H9 (cell line): ENCODE measurements around the gene RGS9. TPM values are rescaled to one million over a fixed set of nuclear protein-coding genes. Genes with fewer than 3 reads are reported as not detected.

Source experiments
- DNase-seq: peaks from one replicate; pipeline ENCODE4 v3.0.0-alpha.2; 2017
- H2AFZ ChIP-seq: one replicate; pipeline ENCODE4 v1.6.1; 2013; ENCODE audit warnings: mild to moderate bottlenecking, low read length, control low read depth, moderate library complexity
- H2AK5ac ChIP-seq: 2 replicates; pipeline ENCODE4 v1.6.1; 2013; ENCODE audit warnings: low read length, control low read depth, mixed read lengths; ENCODE audit not compliant: insufficient read length
- H2BK120ac ChIP-seq: one replicate; pipeline ENCODE4 v1.6.1; 2013; ENCODE audit warnings: low read depth, mild to moderate bottlenecking, low read length, control low read depth, inconsistent platforms; ENCODE audit not compliant: poor library complexity, severe bottlenecking
- H2BK12ac ChIP-seq: 2 replicates; pipeline ENCODE4 v1.6.1; 2013; ENCODE audit warnings: low read length, control low read depth, mixed read lengths, low read depth; ENCODE audit not compliant: insufficient read length
- H2BK15ac ChIP-seq: 2 replicates; pipeline ENCODE4 v1.6.1; 2013; ENCODE audit warnings: low read depth, low read length, control low read depth
- H2BK20ac ChIP-seq: one replicate; pipeline ENCODE4 v1.6.1; 2013; ENCODE audit warnings: low read depth, mild to moderate bottlenecking, low read length, control low read depth, inconsistent platforms; ENCODE audit not compliant: poor library complexity, severe bottlenecking
- H2BK5ac ChIP-seq: 2 replicates; pipeline ENCODE4 v1.6.1; 2013; ENCODE audit warnings: low read length, control low read depth, mixed read lengths; ENCODE audit not compliant: insufficient read length
- H3K14ac ChIP-seq: 2 replicates; pipeline ENCODE4 v1.6.1; 2013; ENCODE audit warnings: low read length, control low read depth; ENCODE audit not compliant: insufficient read depth
- H3K18ac ChIP-seq: 2 replicates; pipeline ENCODE4 v1.6.1; 2013; ENCODE audit warnings: low read depth, mild to moderate bottlenecking, mixed read lengths, low read length, control low read depth; ENCODE audit not compliant: insufficient read length
- H3K23ac ChIP-seq: 2 replicates; pipeline ENCODE4 v1.6.1; 2013; ENCODE audit warnings: low read length, control low read depth, mixed read lengths, low read depth; ENCODE audit not compliant: insufficient read length
- H3K23me2 ChIP-seq: 2 replicates; pipeline ENCODE4 v1.6.1; 2013; ENCODE audit warnings: low read depth, mild to moderate bottlenecking, mixed read lengths, low read length, control low read depth; ENCODE audit not compliant: insufficient read length, poor library complexity, severe bottlenecking
- H3K27ac ChIP-seq: 2 replicates; pipeline ENCODE4 v1.5.1; 2013; ENCODE audit warnings: low read length, control low read depth, mixed read lengths, low read depth; ENCODE audit not compliant: insufficient read length
- H3K27me3 ChIP-seq: 2 replicates; pipeline ENCODE4 v1.6.1; 2013; ENCODE audit warnings: low read length, control low read depth, inconsistent platforms; ENCODE audit not compliant: insufficient read depth
- H3K4ac ChIP-seq: 2 replicates; pipeline ENCODE4 v1.6.1; 2013; ENCODE audit warnings: low read depth, mild to moderate bottlenecking, control low read depth, inconsistent platforms, low read length, moderate library complexity
- H3K4me1 ChIP-seq: 2 replicates; pipeline ENCODE4 v1.6.1; 2013; ENCODE audit warnings: low read length, control low read depth, inconsistent platforms; ENCODE audit not compliant: insufficient read depth
- H3K4me2 ChIP-seq: 2 replicates; pipeline ENCODE4 v1.6.1; 2013; ENCODE audit warnings: low read length, control low read depth, mixed read lengths; ENCODE audit not compliant: insufficient read length, insufficient read depth
- H3K56ac ChIP-seq: 2 replicates; pipeline ENCODE4 v1.6.1; 2013; ENCODE audit warnings: low read depth, mild to moderate bottlenecking, mixed read lengths, low read length, control low read depth; ENCODE audit not compliant: insufficient read length
- H3K79me1 ChIP-seq: 2 replicates; pipeline ENCODE4 v1.6.1; 2013; ENCODE audit warnings: low read depth, mild to moderate bottlenecking, moderate library complexity, low read length, control low read depth, inconsistent platforms; ENCODE audit not compliant: insufficient read depth, poor library complexity, severe bottlenecking
- H3K79me2 ChIP-seq: 2 replicates; pipeline ENCODE4 v1.6.1; 2013; ENCODE audit warnings: low read length, control low read depth, inconsistent platforms; ENCODE audit not compliant: insufficient read depth
- H3K9ac ChIP-seq: 2 replicates; pipeline ENCODE4 v1.6.1; 2013; ENCODE audit warnings: low read length, control low read depth, mixed read lengths; ENCODE audit not compliant: insufficient read length; ENCODE audit errors: extremely low read depth
- H3K9me3 ChIP-seq: one replicate; pipeline ENCODE4 v1.6.1; 2013; ENCODE audit warnings: low read depth, low read length, inconsistent platforms; ENCODE audit not compliant: control insufficient read depth
- H3T11ph ChIP-seq: one replicate; pipeline ENCODE4 v1.6.1; 2013; ENCODE audit warnings: mild to moderate bottlenecking, low read length, control low read depth, inconsistent platforms
- H4K20me1 ChIP-seq: one replicate; pipeline ENCODE4 v1.6.1; 2013; ENCODE audit not compliant: control insufficient read depth, insufficient read length, insufficient read depth
- H4K5ac ChIP-seq: 2 replicates; pipeline ENCODE4 v1.6.1; 2013; ENCODE audit warnings: low read depth, mild to moderate bottlenecking, mixed read lengths, low read length, control low read depth; ENCODE audit not compliant: insufficient read length
- H4K8ac ChIP-seq: replicated peaks from 2 replicates; pipeline ENCODE4 v1.6.1; 2013; ENCODE audit warnings: low read length, control low read depth, mixed read lengths, low read depth; ENCODE audit not compliant: insufficient read length
- H4K91ac ChIP-seq: 2 replicates; pipeline ENCODE4 v1.6.1; 2013; ENCODE audit warnings: low read depth, mild to moderate bottlenecking, moderate library complexity, mixed read lengths, low read length, control low read depth; ENCODE audit not compliant: insufficient read length
- H3K27ac Mint-ChIP-seq, 3 experiments: 2 replicates in 2 of 3; 3 replicates in 1 of 3; pipeline ENCODE4 v1.8.0; 2020 to 2021; ENCODE audit warnings: mixed read lengths in 3 of 3, mild to moderate bottlenecking in 1 of 3, moderate library complexity in 1 of 3
- H3K27me3 Mint-ChIP-seq: 2 replicates; pipeline ENCODE4 v1.8.0; 2021; ENCODE audit warnings: low read depth, mild to moderate bottlenecking, moderate library complexity, mixed read lengths
- H3K36me3 Mint-ChIP-seq, 3 experiments: 2 replicates in 2 of 3; 3 replicates in 1 of 3; pipeline ENCODE4 v1.8.0; 2020 to 2021; ENCODE audit warnings: low read depth in 3 of 3, mixed read lengths in 3 of 3; ENCODE audit not compliant: insufficient read depth in 1 of 3
- H3K4me1 Mint-ChIP-seq, 2 experiments: 2 replicates each; pipeline ENCODE4 v1.8.0; 2020; ENCODE audit warnings: mixed read lengths in 2 of 2
- H3K4me3 Mint-ChIP-seq, 2 experiments: 2 replicates in 1 of 2; 3 replicates in 1 of 2; pipeline ENCODE4 v1.8.0; 2020 to 2021; ENCODE audit warnings: mild to moderate bottlenecking in 2 of 2, mixed read lengths in 2 of 2, moderate library complexity in 1 of 2
- H3K9me3 Mint-ChIP-seq, 2 experiments: 2 replicates in 1 of 2; 3 replicates in 1 of 2; pipeline ENCODE4 v1.8.0; 2020; ENCODE audit warnings: mild to moderate bottlenecking in 2 of 2, mixed read lengths in 2 of 2, moderate library complexity in 1 of 2
- CTCF ChIP-seq: fragments of 200-600 bp; sonication (generic); conservative IDR thresholded peaks from 3 replicates; pipeline ENCODE4 v1.8.0; 2021; ENCODE audit warnings: antibody characterized with exemption, mild to moderate bottlenecking
- WGBS: extraction: QIAGEN DNeasy Blood & Tissue Kit; methylation state at CpG from one replicate; pipeline ENCODE4 v1.1.7; 2013; ENCODE audit warnings: missing lambda C conversion rate, low lambda C conversion rate, mixed read lengths; ENCODE audit not compliant: insufficient read length; ENCODE audit errors: extremely low coverage; 5-methylcytosine and 5-hydroxymethylcytosine counted together
- total RNA-seq: library from RNA; stranded (reverse); gene quantifications from 2 replicates; pipeline ENCODE4 v1.2.1, GENCODE V29; 2021

The RGS9 gene
- total RNA-seq, 1 experiment from 2014 or later: 12.0 TPM

- Histone ChIP-seq H3K4ac (no peak overlapping the region), H2BK15ac (no peak overlapping the region), H3K9ac (no peak overlapping the region), H2BK120ac (no peak overlapping the region), H3K23ac (no peak overlapping the region), H2BK20ac (no peak overlapping the region), H3K4me2 (no peak overlapping the region), H2BK5ac (no peak overlapping the region), H4K8ac (no peak overlapping the region), H2BK12ac (no peak overlapping the region), H3K27ac (no peak overlapping the region), H3K27me3 (no peaks in the 10 kb centered on the region), H3K14ac (no peak overlapping the region), H3K56ac (no peak overlapping the region), H2AK5ac (no peak overlapping the region), H3K4me1 (no peaks in the 10 kb centered on the region), H4K5ac (no peak overlapping the region), H3K9me3 (no peaks in the 10 kb centered on the region), H2AFZ (no peak overlapping the region), H3K18ac (no peak overlapping the region), H3K23me2 (no peaks in the 10 kb centered on the region), H4K91ac (no peak overlapping the region), H3K79me1 (no peaks in the 10 kb centered on the region), H3K79me2 (no peaks in the 10 kb centered on the region), H4K20me1 (no peaks in the 10 kb centered on the region), H3T11ph (no peak overlapping the region)
- H3K4me1 Mint-ChIP-seq: peaks cover 5 to 6% of the 10 kb centered on the region in 2 experiments
- no peak overlapping the region for H3K4me3 Mint-ChIP-seq
- H3K27me3 Mint-ChIP-seq: no peaks in the 10 kb centered on the region; the same call in 1 of the 2 replicates
- WGBS: no CpG with 5 or more reads among the region's 4 CpGs
- no peak for DNase-seq
- H3K36me3 Mint-ChIP-seq: no peaks in the 10 kb centered on the region
- no peak overlapping the region for H3K27ac Mint-ChIP-seq
- H3K9me3 Mint-ChIP-seq: peaks cover 0 to 6% of the 10 kb centered on the region in 2 experiments; a peak in 3 of 5 replicates
- TF ChIP-seq CTCF: no peak
Measured at GRCh38 chr17:65271296-65271695, 134.1 kb downstream of the RGS9 start.

Other genes starting within 250 kb of the RGS9 start
- 5.4 and 7.1 TPM in 2 replicates for gene LRRC37A3, start 217.9 kb upstream of the RGS9 start, total RNA-seq
- gene GNA13, start 80.6 kb upstream of the RGS9 start, total RNA-seq: 52.2 and 57.4 TPM in 2 replicates